ENCODE results near the gene ABCB10. TPM values are rescaled to one million over a fixed set of nuclear protein-coding genes. Genes with fewer than 3 reads are reported as not detected.
"Not testable (repeated sequence)": the region's sequence is repeated elsewhere in the genome, so short reads cannot be mapped to it uniquely, and the experiment has no call there.

The ABCB10 gene
- total RNA-seq, 2 experiments from 2014 or later = 23.7 to 28.2 TPM

DNA sequence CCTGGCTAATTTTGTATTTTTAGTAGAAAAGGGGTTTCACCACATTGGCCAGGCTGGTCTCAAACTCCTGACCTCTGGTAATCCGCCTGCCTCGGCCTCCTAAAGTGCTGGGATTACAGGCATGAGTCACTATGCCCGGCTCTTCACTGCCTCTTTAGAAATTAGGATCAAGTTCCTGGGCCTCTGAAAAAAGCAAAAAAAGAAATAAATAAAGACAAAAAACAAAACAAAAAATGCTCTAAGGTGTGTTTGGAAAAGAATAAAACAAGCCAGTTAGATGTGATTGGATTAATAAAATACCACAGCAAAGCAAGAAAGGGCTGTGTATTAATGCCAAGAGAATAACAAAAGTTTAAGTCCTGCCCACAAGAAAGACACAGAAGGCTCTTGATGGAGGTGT lies 4.2 kb upstream of the ABCB10 start:
- Mint-ChIP-seq H3K9me3 (no peaks in the 10 kb centered on the region), H3K27ac (no peak overlapping the region), H3K4me3 (no peak overlapping the region), H3K4me1 (peaks cover 11% of the 10 kb centered on the region), H3K36me3 (ENCODE audit: low read depth) (no peaks in the 10 kb centered on the region), H3K27me3 (peaks cover 3% of the 10 kb centered on the region)
- ChIA-PET POLR2A (interaction anchor here (0.6 kb wide), 1 partner anchor 614 kb away, joined by 4 read pairs; no protein-coding TSS in a partner anchor), CTCF (interaction anchor here (1.1 kb wide), 1 partner anchor 38 kb away, joined by 3 read pairs; no protein-coding TSS in a partner anchor)
- DNase-seq = no peak

DNA sequence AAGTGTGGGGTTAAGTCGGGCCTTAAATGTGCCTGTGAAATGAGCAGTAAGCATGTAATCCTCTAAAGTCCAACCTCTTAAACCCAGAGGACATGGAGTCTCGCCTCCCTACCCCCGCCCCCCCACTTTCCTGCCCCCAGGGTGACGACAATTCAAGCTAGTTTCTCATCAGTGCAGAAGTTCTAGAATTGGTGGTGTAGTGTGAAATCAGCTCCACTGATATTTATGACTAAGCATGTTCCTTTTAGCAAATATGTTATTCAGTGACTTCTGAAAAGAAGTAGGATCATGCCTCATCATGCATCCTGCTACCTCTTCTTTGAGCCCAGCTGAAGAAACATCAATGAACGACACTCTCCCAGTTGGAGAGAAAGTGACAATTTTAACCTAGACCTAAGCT lies 2.6 kb upstream of the ABCB10 start:
- Mint-ChIP-seq H3K36me3 (ENCODE audit: low read depth) (no peaks in the 10 kb centered on the region), H3K4me3 (no peak overlapping the region), H3K4me1 (peaks cover 25% of the 10 kb centered on the region), H3K27ac (no peak overlapping the region), H3K27me3 (no peaks in the 10 kb centered on the region), H3K9me3 (no peaks in the 10 kb centered on the region)
- DNase-seq = no peak
- ChIA-PET CTCF (interaction anchor here (0.6 kb wide), 2 partner anchors 15 to 751 kb away, joined by 3 read pairs; no protein-coding TSS in a partner anchor), POLR2A (interaction anchor here (0.6 kb wide), 1 partner anchor 1337 kb away, joined by 3 read pairs; no protein-coding TSS in a partner anchor)

DNA sequence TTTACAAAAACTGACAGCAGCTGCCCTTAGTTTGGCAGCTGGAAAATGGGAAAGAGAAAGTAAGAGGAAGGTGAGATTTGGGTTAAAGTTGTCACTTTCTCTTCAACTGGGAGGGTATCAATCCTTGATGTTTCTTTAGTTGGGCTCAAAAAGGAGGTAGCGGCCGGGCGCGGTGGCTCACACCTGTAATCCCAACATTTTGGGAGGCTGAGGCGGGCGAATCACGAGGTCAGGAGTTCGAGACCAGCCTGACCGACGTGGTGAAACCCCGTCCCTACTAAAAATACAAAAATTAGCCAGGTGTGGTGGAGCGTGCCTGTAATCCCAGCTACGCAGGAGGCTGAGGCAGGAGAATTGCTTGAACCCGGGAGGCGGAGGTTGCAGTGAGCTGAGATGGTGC lies 1.6 kb upstream of the ABCB10 start:
- H3K9me3 Mint-ChIP-seq; H3K4me3 Mint-ChIP-seq; H3K36me3 Mint-ChIP-seq (ENCODE audit: low read depth); POLR2A ChIA-PET; H3K27me3 Mint-ChIP-seq; H3K27ac Mint-ChIP-seq; DNase-seq: not testable (repeated sequence)
- CTCF ChIA-PET = interaction anchor here (0.6 to 0.7 kb wide), 2 partner anchors 71 to 816 kb away, joined by 3 read pairs; no protein-coding TSS in a partner anchor
- peaks cover 28% of the 10 kb centered on the region for H3K4me1 Mint-ChIP-seq

DNA sequence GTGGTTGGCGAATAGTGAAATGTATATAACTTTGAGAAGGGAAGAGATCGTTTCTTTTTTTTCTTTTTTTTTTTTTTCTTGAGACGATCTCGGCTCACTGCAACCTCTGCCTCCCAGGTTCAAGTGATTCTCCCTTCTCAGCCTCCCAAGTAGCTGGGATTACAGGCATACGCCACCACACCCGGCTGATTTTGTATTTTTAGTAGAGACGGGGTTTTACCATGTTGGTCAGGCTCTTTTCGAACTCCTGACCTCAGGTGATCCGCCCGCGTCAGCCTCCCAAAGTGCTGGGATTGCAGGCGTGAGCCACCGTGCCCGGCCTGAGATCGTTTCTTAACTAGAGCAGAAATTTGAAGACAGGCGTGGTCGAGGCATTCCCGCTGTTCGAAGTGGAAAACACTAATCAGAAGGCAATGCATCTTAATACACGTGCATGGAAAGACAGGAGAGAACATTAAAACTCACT lies 862 bp upstream of the ABCB10 start:
- POLR2A ChIA-PET = interaction anchor here (0.8 kb wide), 1 partner anchor 51 kb away, joined by 3 read pairs; the partner anchor contains the start of gene NUP133

DNA sequence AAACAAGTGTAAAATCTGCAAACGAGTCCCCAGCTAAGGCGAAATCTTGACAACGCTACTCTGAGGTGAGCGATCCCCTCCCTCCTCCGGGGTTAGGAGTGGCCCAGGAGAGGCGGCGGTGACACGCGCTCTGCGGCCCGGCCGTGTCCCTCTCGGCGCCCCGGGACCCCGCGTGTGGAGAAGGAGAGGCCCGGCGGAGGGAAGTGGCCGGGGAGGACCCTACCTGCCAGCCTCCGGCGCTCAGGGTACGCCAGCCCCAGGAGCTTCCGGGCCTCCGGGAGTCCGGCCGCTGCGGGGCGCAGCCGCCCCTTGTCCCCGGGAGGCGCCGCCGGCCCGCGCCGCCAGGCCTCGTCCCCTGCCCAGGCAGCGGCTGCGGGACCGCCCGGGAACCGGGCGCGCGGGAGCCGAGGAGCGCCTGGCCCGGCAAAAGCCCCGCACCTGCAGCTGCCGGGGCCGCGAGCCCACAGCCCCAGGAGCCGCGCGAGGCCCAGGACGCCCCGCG lies 543 bp downstream of the ABCB10 start:
- no peaks in the 10 kb centered on the region for H3K9me3 Mint-ChIP-seq
- H3K27ac Mint-ChIP-seq = peak overlapping the region; percentile 97
- H3K36me3 Mint-ChIP-seq (ENCODE audit: low read depth) = peaks cover 7% of the 10 kb centered on the region
- CTCF ChIA-PET = interaction anchor here (0.7 to 1.6 kb wide), 8 partner anchors 10 to 66 kb away, joined by 3 to 4 read pairs (median 4); partner anchors contain the start of gene NUP133
- POLR2A ChIA-PET = no interaction called here
- H3K4me1 Mint-ChIP-seq = peaks cover 38% of the 10 kb centered on the region
- H3K4me3 Mint-ChIP-seq = peak overlapping the region; percentile 93
- no peaks in the 10 kb centered on the region for H3K27me3 Mint-ChIP-seq
- peak; percentile 38 for DNase-seq

More for the DNA sequence above, 862 bp upstream of the ABCB10 start:
- not testable (repeated sequence) for DNase-seq; H3K9me3 Mint-ChIP-seq; H3K27me3 Mint-ChIP-seq; H3K36me3 Mint-ChIP-seq (ENCODE audit: low read depth)
- peak overlapping the region; percentile 97 for H3K4me3 Mint-ChIP-seq
- peaks cover 32% of the 10 kb centered on the region for H3K4me1 Mint-ChIP-seq
- peak overlapping the region; percentile 94 for H3K27ac Mint-ChIP-seq
- CTCF ChIA-PET = interaction anchor here (0.7 to 1.6 kb wide), 9 partner anchors 9 to 301 kb away, joined by 3 to 7 read pairs (median 3); partner anchors contain the start of gene NUP133

DNA sequence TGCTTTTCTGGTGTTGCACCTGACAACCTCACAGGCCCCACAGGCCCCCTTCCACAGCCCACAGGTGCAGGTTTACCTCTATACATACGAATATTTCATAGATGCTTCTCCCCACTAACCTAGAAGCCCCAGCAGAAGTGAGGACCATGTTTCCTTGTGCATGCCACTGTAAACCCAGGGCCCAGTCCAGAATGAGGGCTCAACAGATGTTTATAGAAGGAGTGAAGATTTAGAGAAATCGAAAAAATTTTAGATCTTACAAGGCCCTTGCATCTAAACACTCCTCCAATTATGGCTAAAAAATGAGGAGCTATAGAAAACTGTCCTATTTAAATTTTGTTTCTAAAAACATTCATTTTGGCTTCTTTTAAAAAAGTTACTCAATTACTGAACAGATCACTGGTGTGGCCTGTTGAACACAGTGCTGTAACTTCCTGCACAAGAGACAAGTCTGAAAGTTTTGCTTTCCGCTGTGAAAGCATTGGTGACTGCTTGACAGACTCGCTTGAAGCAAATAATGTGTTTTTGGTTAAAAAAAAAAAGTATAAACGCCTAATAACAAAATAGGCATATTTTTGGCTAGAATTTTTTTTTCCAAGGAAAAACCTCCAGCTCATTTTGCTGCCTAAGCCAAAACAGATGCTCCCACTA lies 1.2 kb downstream of the ABCB10 start:
- CTCF ChIA-PET = interaction anchor here (0.5 to 1.6 kb wide), 6 partner anchors 12 to 301 kb away, joined by 3 to 5 read pairs (median 4); no protein-coding TSS in a partner anchor
- POLR2A ChIA-PET = no interaction called here
- Mint-ChIP-seq H3K4me3 (peak overlapping the region; percentile 93), H3K36me3 (ENCODE audit: low read depth) (peaks cover 7% of the 10 kb centered on the region), H3K4me1 (peaks cover 40% of the 10 kb centered on the region), H3K9me3 (no peaks in the 10 kb centered on the region), H3K27me3 (no peaks in the 10 kb centered on the region), H3K27ac (peak overlapping the region; percentile 97)
- peak; percentile 57 for DNase-seq

DNA sequence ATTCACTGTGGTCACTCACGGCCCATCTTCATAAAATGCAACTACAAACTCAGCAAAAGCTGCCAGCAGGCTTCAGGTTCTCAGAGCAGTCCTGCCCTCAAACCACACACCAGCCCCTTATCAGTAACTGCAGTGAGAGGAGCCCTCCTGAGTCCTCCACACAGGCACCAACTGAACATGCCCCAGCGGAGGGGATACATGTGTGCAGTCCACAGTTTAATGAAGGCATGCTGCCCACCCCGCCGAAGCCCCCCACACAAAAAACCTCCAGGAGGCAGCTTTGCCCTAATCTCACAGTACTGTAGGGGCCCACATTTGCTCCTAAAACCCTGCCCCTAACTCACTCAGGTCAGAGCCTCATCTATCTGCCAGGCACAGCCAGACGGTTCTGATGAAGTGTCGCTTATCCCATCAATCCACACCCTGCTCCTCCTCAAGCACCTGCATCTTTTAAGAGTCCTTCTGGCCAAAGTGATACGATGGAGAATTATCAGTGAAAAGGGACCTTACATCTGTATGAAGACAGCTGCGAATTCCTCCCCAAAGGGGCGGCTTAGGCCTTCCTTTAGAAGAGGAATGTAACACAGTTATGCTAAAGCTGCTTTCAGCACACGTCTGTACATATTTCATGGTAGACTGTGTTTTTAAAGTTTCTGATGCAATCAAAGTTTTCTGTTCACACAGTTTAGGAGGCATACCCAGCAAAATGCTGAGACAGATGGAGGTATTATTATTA lies 3.5 kb downstream of the ABCB10 start:
- Mint-ChIP-seq H3K9me3 (no peaks in the 10 kb centered on the region), H3K4me3 (no peak overlapping the region), H3K36me3 (ENCODE audit: low read depth) (peaks cover 9% of the 10 kb centered on the region), H3K27ac (no peak overlapping the region), H3K4me1 (peaks cover 45% of the 10 kb centered on the region), H3K27me3 (no peaks in the 10 kb centered on the region)
- POLR2A ChIA-PET = no interaction called here
- no peak for DNase-seq
- CTCF ChIA-PET = no interaction called here

DNA sequence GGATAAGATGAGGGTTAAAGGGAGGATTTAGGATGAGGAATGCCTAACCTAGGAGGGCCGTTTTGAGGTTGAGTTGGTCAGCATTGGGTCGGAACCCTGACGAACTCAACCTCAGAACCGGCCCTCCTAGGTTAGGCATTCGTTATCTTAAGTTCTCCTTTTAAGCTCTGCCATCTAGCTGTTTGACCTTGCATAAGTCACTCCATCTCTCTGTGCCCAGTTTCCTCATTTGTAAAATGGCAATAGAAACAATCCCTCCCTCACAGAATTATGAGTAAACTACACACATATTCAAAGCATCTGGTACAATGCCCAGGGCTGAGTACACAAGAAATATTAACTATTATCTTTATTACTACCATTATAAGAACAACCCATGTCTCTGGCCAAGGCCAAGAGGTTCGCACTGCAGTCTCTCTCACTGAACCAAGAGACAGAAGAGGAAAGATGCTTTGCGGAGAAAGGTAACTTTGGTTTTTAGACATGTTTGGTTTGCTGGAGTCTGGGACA lies 4.8 kb downstream of the ABCB10 start:
- Mint-ChIP-seq H3K27ac (no peak overlapping the region), H3K27me3 (no peaks in the 10 kb centered on the region), H3K36me3 (ENCODE audit: low read depth) (peaks cover 9% of the 10 kb centered on the region), H3K4me3 (no peak overlapping the region), H3K9me3 (no peaks in the 10 kb centered on the region), H3K4me1 (peaks cover 35% of the 10 kb centered on the region)
- CTCF ChIA-PET = no interaction called here
- POLR2A ChIA-PET = no interaction called here
- DNase-seq = no peak

DNA sequence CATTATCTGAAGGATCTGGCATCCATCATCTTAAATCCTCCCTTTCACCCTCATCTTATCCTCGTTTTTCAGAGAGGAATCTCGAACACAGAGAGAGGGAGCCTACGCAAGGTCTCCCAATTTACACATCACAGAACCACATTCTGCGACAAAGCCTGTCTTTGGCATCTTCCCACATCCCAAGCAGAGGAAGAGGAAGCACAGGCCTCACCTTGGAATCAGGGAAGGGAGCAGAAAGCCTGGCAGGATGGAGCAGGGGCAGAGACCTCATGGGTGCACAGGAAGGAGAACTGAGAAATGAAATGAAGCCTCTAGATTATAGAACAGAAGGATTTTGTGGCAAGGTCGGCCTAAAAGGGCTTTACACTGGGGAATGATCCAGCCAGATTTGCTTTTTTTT lies 5.8 kb downstream of the ABCB10 start:
- Mint-ChIP-seq H3K4me3 (no peak overlapping the region), H3K9me3 (no peaks in the 10 kb centered on the region), H3K27ac (peak overlapping the region; percentile 47), H3K27me3 (no peaks in the 10 kb centered on the region), H3K36me3 (ENCODE audit: low read depth) (peaks cover 14% of the 10 kb centered on the region), H3K4me1 (peaks cover 35% of the 10 kb centered on the region)
- no peak for DNase-seq
- POLR2A ChIA-PET = no interaction called here
- CTCF ChIA-PET = no interaction called here

DNA sequence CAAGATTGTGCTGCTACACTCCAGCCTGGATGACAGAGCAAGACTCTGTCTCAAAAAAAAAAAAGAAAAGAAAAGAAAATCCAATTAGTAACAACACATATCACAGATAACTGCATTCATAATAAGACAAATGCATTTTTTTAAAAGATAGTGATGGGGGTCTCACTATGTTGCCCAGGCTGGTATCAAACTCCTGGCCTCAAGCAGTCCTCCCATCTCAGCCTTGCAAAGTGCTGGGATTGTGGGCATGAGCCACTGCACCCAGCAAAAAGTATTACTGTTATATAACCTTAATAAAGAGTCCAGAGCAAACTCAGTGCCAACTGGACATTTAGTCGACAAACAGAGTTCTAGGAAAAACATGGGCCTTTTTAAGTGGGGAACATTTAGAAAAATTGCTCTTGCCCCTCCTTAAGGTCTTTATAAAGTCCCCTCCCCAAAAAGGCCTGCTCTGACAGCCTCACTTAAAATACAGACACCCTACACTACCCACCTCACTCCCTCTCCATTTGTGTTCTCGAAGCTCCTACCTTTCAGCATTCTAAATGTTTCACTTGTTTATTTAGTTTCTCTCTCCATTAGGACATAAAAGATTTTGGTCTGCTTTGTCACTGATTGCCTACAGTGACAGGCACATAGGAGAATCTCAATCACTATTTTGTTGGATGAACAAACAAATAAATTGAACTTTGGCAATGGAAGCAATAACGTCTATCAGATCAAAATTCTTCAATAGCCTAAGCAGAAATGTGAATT lies 7.5 kb downstream of the ABCB10 start:
- H3K27ac Mint-ChIP-seq = no peak overlapping the region
- ChIA-PET POLR2A (no interaction called here), CTCF (interaction anchor here (0.7 kb wide), 1 partner anchor 464 kb away, joined by 6 read pairs; no protein-coding TSS in a partner anchor)
- H3K4me3 Mint-ChIP-seq = no peak overlapping the region
- no peak for DNase-seq
- H3K4me1 Mint-ChIP-seq = peaks cover 21% of the 10 kb centered on the region
- no peaks in the 10 kb centered on the region for H3K9me3 Mint-ChIP-seq
- H3K27me3 Mint-ChIP-seq = no peaks in the 10 kb centered on the region
- H3K36me3 Mint-ChIP-seq (ENCODE audit: low read depth) = peaks cover 20% of the 10 kb centered on the region

DNA sequence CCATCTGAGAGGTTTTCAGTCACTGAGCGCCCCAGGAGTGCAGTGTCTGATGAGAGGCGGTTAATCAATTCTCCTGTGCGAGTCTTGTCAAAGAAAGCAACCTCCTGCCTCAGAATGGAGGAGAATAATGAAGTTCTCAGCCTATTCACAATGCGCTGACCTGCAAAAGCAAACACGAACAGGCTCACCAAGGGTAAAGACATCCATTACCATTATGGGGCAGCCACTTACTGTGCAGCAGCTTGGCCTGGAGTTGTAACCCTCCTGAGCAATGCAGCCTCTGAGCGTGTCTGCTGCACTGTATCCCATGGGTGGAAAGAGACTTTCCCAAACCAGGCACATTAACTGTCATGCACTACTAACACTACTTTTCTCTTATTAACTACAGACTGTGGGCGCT lies 11.0 kb downstream of the ABCB10 start:
- CTCF ChIA-PET = interaction anchor here (1.5 kb wide), 1 partner anchor 11 kb away, joined by 3 read pairs; the partner anchor contains the start of gene ABCB10
- Mint-ChIP-seq H3K4me3 (no peak overlapping the region), H3K27me3 (no peaks in the 10 kb centered on the region), H3K4me1 (peaks cover 11% of the 10 kb centered on the region), H3K27ac (no peak overlapping the region), H3K36me3 (ENCODE audit: low read depth) (peaks cover 26% of the 10 kb centered on the region), H3K9me3 (no peaks in the 10 kb centered on the region)
- no peak for DNase-seq
- POLR2A ChIA-PET = no interaction called here

DNA sequence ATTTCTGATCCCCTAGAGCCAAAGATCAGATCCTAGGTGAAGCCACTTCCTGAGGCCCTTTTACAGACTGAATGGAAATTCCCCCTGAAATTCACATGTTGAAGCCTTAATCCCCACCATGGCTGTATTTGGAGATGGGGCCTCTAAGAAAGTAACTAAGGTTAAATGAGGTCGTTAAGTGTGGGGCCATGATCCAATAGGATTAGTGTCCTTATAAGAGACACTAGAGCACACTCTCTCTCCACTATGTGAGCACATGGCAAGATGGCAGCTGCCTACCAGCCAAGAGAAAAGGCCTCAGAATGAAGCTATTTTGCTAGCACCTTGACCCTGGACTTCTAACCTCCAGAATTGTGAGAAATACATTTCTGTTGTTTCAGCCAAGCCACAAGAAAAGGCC lies 13.9 kb downstream of the ABCB10 start:
- H3K4me1 Mint-ChIP-seq = peaks cover 12% of the 10 kb centered on the region
- ChIA-PET POLR2A (no interaction called here), CTCF (interaction anchor here (1.0 kb wide), 1 partner anchor 13 kb away, joined by 3 read pairs; no protein-coding TSS in a partner anchor)
- no peak overlapping the region for H3K27ac Mint-ChIP-seq
- H3K4me3 Mint-ChIP-seq = no peak overlapping the region
- H3K27me3 Mint-ChIP-seq = no peaks in the 10 kb centered on the region
- peaks cover 39% of the 10 kb centered on the region for H3K36me3 Mint-ChIP-seq (ENCODE audit: low read depth)
- H3K9me3 Mint-ChIP-seq = no peaks in the 10 kb centered on the region
- no peak for DNase-seq

Data from activated CD4-positive, alpha-beta T cell treated with anti-CD3 and anti-CD28 coated beads, Interleukin-2, amount 10 ng/mL, durations not matched to agents 7 days and 5 days (primary cell).